C4-2B (cell line): ENCODE data around the gene TMEM60.

Experiments
- H3K27ac ChIP-seq: fragments of 450-650 bp; 2 replicates; pipeline ENCODE4 v1.5.1; 2017
- ZFX ChIP-seq: fragments of 450-650 bp; IDR thresholded peaks from 2 replicates; pipeline ENCODE4 v1.6.1; 2017
- TF ChIP-seq, protein P1 (sequence below): fragments of 450-650 bp; conservative IDR thresholded peaks from 2 replicates; pipeline ENCODE4 v1.5.1; 2017; ENCODE audit warnings: mild to moderate bottlenecking

Gene TMEM60

DNA sequence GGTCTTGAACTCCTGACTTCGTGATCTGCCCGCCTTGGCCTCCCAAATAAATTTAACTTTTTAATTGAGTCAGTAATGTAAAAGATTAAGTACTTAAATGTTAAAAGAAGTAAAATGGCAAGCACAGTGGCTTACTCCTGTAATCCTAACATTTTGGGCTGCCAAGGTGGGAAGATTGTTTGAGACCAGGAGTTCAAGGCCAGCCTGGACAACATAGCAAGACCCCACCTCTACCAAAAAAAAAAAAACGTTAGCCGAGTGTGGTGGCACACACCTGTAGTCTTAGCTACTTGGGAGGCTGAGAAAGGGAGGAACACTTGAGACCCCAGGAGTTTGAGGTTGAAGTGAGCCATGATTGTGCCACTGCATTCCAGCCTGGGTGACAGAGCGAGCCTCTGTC, 26.4 kb upstream of the TMEM60 start:
- H3K27ac ChIP-seq: no peak overlapping the region
- TF ChIP-seq, protein P1, sequence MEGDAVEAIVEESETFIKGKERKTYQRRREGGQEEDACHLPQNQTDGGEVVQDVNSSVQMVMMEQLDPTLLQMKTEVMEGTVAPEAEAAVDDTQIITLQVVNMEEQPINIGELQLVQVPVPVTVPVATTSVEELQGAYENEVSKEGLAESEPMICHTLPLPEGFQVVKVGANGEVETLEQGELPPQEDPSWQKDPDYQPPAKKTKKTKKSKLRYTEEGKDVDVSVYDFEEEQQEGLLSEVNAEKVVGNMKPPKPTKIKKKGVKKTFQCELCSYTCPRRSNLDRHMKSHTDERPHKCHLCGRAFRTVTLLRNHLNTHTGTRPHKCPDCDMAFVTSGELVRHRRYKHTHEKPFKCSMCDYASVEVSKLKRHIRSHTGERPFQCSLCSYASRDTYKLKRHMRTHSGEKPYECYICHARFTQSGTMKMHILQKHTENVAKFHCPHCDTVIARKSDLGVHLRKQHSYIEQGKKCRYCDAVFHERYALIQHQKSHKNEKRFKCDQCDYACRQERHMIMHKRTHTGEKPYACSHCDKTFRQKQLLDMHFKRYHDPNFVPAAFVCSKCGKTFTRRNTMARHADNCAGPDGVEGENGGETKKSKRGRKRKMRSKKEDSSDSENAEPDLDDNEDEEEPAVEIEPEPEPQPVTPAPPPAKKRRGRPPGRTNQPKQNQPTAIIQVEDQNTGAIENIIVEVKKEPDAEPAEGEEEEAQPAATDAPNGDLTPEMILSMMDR: no peak
- TF ChIP-seq ZFX: no peak

DNA sequence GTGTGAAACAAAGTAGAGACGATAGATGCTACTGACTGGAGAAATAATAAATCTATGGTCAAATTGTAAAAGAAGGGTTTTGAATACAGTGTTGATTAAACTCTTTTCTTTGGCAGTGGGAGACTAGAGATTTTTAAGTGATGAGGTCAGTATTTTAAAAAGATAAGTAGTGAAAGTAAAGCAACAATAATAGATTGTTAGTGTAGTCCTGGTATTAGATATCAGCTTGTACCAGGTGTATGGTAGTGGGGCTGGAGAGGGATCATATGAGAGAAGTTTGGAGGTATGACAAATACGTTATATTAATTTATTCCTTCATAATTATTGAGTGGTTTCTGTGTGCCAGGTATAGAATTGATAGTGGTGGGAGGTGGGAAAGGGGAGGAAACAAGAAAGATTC, 25.6 kb upstream of the TMEM60 start:
- TF ChIP-seq, protein P1: no peak
- TF ChIP-seq ZFX: no peak
- H3K27ac ChIP-seq: no peak overlapping the region

DNA sequence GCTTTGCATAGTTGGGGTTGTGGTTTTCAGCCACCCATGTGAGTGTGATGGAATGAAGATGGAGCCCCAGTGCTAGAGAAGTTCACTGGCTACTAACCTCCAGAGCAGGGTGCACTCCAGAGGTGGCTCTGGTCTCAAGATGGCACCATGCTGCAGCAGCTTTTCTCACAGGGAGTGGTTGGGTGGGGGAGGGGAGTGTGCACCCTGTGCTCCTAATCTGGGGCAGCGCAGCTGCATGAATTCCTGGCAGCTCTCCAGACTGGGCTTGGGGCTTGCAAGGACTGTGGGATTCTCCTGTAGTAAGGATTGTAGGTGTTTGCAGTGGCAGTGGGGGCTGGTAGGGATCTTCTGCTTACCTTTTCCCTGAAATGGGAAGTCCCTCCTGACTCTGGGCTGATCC, 24.0 kb upstream of the TMEM60 start:
- TF ChIP-seq, protein P1: no peak
- no peak for TF ChIP-seq ZFX
- H3K27ac ChIP-seq: no peak overlapping the region

DNA sequence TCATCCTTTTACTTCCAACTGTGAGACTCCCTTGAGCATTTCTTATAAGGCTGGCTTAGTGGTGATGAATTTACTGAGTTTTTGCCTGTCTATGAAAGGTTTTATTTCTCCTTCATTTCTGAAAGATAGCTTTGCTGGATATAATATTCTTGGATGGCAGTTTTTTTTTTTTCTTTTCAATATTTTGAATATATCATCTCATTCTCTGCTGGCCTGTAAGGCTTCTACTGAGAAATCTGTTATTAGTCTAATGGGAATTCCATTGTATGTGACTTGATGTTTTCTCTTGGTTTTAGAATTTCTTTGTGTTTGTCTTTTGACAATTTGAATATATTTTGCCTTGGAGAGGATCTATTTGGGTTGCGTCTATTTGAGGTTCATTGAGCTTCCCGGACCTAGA, 22.7 kb upstream of the TMEM60 start:
- H3K27ac ChIP-seq: no peak overlapping the region
- TF ChIP-seq, protein P1: no peak
- TF ChIP-seq ZFX: no peak

DNA sequence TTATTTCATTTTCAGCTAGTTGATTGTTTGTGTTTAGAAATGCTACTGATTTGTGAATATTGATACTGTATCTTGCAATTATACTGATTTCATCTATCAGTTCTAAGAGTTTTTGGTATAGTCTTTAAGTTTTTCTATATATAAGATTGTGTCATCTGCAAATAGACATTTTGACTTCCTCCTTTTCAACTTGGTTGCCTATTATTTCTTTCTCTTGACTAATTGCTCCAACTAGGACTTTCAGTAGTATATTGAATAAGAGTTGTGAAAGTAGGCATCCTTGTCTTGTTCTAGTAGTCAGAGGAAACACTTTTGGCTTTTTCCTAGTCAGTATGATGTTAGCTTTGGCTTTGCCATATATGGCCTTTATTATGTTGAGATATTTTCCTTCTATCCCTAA, 20.8 kb upstream of the TMEM60 start:
- no peak for TF ChIP-seq ZFX
- TF ChIP-seq, protein P1: no peak

DNA sequence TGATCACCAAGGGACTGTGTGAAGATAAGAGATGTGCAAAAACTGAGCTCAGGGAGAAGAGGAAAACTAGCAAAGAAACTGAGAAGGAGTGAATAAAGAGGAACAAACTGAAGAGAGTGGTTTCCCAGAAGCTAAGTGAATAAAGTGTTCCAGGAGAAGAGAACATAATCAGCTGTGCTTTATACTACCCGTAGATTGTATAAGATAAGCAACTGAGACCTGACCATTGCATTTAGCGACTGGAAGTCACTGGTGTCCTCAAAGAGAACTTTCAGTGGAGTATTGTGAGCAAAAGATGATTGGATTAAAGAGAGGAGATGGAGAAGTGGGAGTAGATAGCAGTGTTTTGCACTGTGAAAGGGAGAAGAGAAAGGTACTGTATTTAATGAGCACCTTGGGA, 14.9 kb upstream of the TMEM60 start:
- TF ChIP-seq, protein P1: no peak
- no peak for TF ChIP-seq ZFX
- H3K27ac ChIP-seq: no peak overlapping the region

More for the DNA sequence above, 20.8 kb upstream of the TMEM60 start:
- no peak overlapping the region for H3K27ac ChIP-seq

DNA sequence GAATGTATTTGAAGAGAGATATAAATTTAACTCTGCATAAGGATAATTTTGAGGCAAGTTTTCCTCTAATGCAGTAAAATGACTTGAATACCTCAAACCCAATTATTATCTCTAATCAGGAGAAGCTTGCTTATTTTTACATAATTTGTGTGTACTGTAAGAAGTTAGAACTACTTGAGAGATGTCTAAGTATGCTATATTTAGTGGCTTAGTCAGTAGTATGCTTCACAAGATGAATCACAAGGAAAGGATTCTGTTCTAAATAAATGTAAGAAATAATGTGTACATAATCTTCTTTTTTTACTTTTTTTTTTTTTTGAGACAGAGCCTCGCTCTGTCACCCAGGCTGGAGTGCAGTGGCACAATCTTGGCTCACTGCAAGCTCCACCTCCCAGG, 14.1 kb upstream of the TMEM60 start:
- no peak overlapping the region for H3K27ac ChIP-seq
- TF ChIP-seq ZFX: no peak
- TF ChIP-seq, protein P1: no peak
